Heart left ventricle (tissue), 16 donors: ENCODE measurements around the gene XYLT1. TPM values are rescaled to one million over a fixed set of nuclear protein-coding genes. Genes with fewer than 3 reads are reported as not detected.

Experiments
- ATAC-seq, 4 donors: fragments of 200-7000 bp; cut with Tn5 transposase; one replicate each; pipeline ENCODE4 v1.9.1; 2020 to 2022; ENCODE audit warnings: moderate library complexity in 4 of 4, mild to moderate bottlenecking in 3 of 4, moderate number of reproducible peaks in 1 of 4
- DNase-seq, 5 donors: peaks; one replicate each; pipeline ENCODE4 v3.0.0-alpha.2; 2020
- H3K27ac ChIP-seq, 12 donors: fragments of 200-600 bp; sonication (generic) in 4 of 12; one replicate each; pipeline versions ENCODE4 v1.5.0 to v1.8.0; 2016 to 2022; ENCODE audit warnings: mild to moderate bottlenecking in 2 of 12
- H3K27me3 ChIP-seq, 9 donors: fragments of 200-600 bp; sonication (generic) in 2 of 9; one replicate each; pipeline versions ENCODE4 v1.5.1 to v1.8.0; 2016 to 2022; ENCODE audit warnings: mild to moderate bottlenecking in 3 of 9
- H3K36me3 ChIP-seq, 9 donors: fragments of 200-600 bp; sonication (generic) in 2 of 9; one replicate each; pipeline versions ENCODE4 v1.5.0 to v1.8.0; 2018 to 2022; ENCODE audit warnings: mild to moderate bottlenecking in 2 of 9
- H3K4me1 ChIP-seq, 12 donors: fragments of 200-600 bp; sonication (generic) in 4 of 12; one replicate each; pipeline versions ENCODE4 v1.5.0 to v1.8.0; 2016 to 2022; ENCODE audit warnings: mild to moderate bottlenecking in 3 of 12
- H3K4me3 ChIP-seq, 12 donors: fragments of 200-600 bp; sonication (generic) in 4 of 12; one replicate each; pipeline versions ENCODE4 v1.5.0 to v1.8.0; 2017 to 2022; ENCODE audit warnings: mild to moderate bottlenecking in 9 of 12, moderate library complexity in 4 of 12
- H3K9me3 ChIP-seq, 12 donors: fragments of 200-600 bp; sonication (generic) in 4 of 12; one replicate each; pipeline versions ENCODE4 v1.5.0 to v1.8.0; 2016 to 2022; ENCODE audit warnings: mild to moderate bottlenecking in 1 of 12
- POLR2A ChIP-seq, 2 donors: fragments of 450-650 bp; IDR thresholded peaks; one replicate each; pipeline ENCODE4 v1.6.1; 2017; ENCODE audit warnings: antibody characterized with exemption in 2 of 2, mild to moderate bottlenecking in 2 of 2, moderate library complexity in 2 of 2
- WGBS, 4 donors: extraction: QIAGEN DNeasy Blood & Tissue Kit in 2 of 4; methylation state at CpG; one replicate each; pipeline versions ENCODE4 v1.1.5 to v1.1.7; 2013 to 2018; 5-methylcytosine and 5-hydroxymethylcytosine counted together
- intact Hi-C, 10 donors: fragments of 100-400 bp; cut with DNase I; formaldehyde crosslinking; loops; one replicate each; pipeline versions ENCODE4 v1.11.1 to v1.14.2; 2022
- polyA plus RNA-seq, 2 donors: library from polyadenylated mRNA; stranded (reverse); fragments of 200-250 nt; gene quantifications; one replicate each; pipeline ENCODE4 v1.2.3, GENCODE V29; 2013
- total RNA-seq, 9 donors: library from RNA; depleted of rRNA in 2 of 9; stranded (reverse); fragments of >200 nt in 2 of 9; fragmentation: NEBNext Ultra II Directional in 3 of 9; extraction: Animal tissue kit (Norgen Biotek cat#: 25700) in 3 of 9; gene quantifications; one replicate each; pipeline versions ENCODE4 v1.1.0 to v1.2.4, GENCODE V29; 2016 to 2023
- TF ChIP-seq, protein P1 (sequence below), 12 donors: fragments of 200-600 bp; sonication (generic) in 4 of 12; IDR thresholded peaks; one replicate each; pipeline versions ENCODE4 v1.5.0 to v1.8.0; 2018 to 2022; ENCODE audit warnings: antibody characterized with exemption in 12 of 12, mild to moderate bottlenecking in 5 of 12
- donor health status: ischemic (EF 13 %, LVEDD 7.1; RV severe dilation, severe dysfunction).
- donor health status: healthy with polysubstance abuse.
- donor health status: DM: no; HTN: yes; CAD: no.
- donor health status: DM: no; HTN: no; CAD: no.
- donor health status: ischemic (EF 25% LVEDD 6.9; RV normal size, moderate dysfunction).
- donor health status: ischemic (EF 25% LVEDD 5.7; RV mildly dilated, moderate dysfunction).
- donor health status: healthy.
- donor health status: DM: yes; HTN: yes; CAD: no.
- donor health status: ischemic (EF 35%, LVEDD 5.7; RV mildly dilated, moderate dysfunction).
- donor health status: nonischemic (EF 11% LVEDD 7.7; RV severe dilation, severe dysfunction).
- donor health status: DM: yes; HTN: yes; CAD: no.
- donor health status: PGD.
- donor health status: ischemic (EF 29% LVEDD 5.4; RV normal size, mild dysfunction).
- donor health status: nonischemic (EF 23%, LVEDD 6.1; RV moderate dilation, normal function).

The XYLT1 gene
- total and polyA plus RNA-seq, 11 donors: 0.46 to 12.3 (median 2.4) TPM

DNA sequence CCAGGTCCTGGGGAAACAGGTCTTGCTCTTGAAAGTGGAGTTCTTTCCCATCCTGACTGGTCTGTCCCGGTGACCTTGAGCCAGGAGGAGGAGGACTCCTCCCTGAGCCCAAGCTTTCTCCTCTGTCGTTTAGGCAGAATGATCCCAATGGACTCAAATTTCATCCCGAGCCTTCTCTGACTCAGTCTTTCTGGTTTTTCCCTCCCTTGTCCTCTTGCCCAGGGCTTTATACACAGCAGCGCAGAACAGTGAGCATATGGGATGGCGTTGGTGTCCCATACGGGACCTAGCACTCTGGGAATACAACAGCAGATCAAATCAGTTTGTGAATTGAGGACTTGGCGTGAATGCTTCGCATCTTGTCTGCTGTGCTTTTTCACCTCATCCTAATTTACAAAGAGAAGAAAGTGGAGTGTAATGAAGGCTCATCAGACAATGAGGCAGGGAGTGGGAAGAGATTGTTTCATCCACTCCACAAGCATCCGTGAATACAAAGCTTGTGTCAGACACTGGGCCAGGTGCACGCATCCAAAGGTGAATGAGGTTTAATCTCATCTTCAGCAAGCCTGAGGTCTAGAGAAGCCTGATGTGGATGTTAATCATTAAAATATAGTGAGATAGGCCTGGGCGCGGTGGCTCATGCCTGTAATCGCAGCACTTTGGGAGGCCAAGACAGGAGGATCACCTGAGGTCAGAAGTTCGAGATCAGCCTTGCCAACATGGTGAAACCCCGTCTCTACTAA lies 1.1 kb upstream of the XYLT1 start:
- 82 to 84% (median 83%) methylated on average over 15 of the region's 15 CpGs for WGBS, 4 donors
- Histone ChIP-seq H3K27me3 (peaks cover 0 to 41% (median 13%) of the 10 kb centered on the region in 9 donors), H3K27ac (peak overlapping the region in 5 of 12 donors; percentile 42 to 90 (median 62)), H3K4me1 (peaks cover 0 to 46% (median 15%) of the 10 kb centered on the region in 12 donors), H3K4me3 (no peak overlapping the region), H3K36me3 (no peaks in the 10 kb centered on the region), H3K9me3 (no peaks in the 10 kb centered on the region)
- no peak for DNase-seq
- ATAC-seq: peak in 2 of 4 donors; percentile 24 to 25
- TF ChIP-seq, protein P1, sequence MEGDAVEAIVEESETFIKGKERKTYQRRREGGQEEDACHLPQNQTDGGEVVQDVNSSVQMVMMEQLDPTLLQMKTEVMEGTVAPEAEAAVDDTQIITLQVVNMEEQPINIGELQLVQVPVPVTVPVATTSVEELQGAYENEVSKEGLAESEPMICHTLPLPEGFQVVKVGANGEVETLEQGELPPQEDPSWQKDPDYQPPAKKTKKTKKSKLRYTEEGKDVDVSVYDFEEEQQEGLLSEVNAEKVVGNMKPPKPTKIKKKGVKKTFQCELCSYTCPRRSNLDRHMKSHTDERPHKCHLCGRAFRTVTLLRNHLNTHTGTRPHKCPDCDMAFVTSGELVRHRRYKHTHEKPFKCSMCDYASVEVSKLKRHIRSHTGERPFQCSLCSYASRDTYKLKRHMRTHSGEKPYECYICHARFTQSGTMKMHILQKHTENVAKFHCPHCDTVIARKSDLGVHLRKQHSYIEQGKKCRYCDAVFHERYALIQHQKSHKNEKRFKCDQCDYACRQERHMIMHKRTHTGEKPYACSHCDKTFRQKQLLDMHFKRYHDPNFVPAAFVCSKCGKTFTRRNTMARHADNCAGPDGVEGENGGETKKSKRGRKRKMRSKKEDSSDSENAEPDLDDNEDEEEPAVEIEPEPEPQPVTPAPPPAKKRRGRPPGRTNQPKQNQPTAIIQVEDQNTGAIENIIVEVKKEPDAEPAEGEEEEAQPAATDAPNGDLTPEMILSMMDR (IDR thresholded peaks at IDR 0.05): no peak
- TF ChIP-seq POLR2A (IDR thresholded peaks at IDR 0.05): no peak
- intact Hi-C loops: loop anchor here in 4 of 10 donors (10.0 kb wide), 3 partner anchors 103 to 607 kb away; no protein-coding TSS in a partner anchor

DNA sequence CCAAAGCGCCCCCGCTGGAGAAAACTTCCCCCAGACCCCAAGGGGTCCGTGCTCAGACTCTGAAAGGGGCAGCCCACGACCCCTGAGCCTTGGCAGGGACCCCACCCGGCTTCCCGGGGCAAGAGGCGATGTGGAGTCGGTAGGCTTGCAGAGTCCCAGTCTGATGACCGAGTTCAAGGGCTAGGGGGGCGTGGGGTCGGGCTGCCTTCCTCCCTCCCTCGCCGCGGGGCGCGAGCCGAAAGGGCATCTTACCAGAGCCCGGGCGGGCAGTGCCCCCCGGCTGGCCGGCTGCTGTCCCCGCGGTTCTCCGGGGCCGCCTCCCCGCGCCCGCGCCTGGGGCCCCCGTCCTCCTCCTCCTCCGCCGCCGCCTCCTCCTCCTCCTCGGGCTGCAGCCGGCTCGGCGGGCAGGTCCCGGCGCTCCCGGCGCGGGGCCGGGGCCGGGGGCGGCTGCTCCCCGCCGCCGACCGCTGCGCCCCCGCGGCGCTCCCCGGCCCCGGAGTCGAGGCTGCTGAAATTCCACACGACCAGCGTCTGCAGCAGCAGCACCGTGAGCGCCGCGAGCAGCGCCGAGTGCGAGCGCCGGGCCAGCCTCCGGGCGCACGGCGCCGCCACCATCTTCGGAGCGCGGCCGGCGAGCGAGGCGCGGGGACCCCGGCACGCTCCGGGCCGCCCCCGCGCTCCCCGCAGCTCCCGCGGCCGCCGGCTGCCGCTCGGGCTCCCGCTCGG lies 415 bp downstream of the XYLT1 start:
- no peaks in the 10 kb centered on the region for H3K36me3 ChIP-seq
- ATAC-seq (no peak), DNase-seq (peak in 2 of 5 donors; percentile 19 to 66)
- peaks cover 0 to 38% (median 19%) of the 10 kb centered on the region in 9 donors for H3K27me3 ChIP-seq
- no peak for TF ChIP-seq POLR2A (IDR thresholded peaks at IDR 0.05)
- TF ChIP-seq, protein P1 (IDR thresholded peaks at IDR 0.05): no peak
- whole genome bisulfite sequencing, 4 donors: 0 to 1% (median 0%) methylated on average over 25 to 95 of the region's 95 CpGs; no CpG with 5 or more reads in 1 of the 4 donors
- H3K4me1 ChIP-seq: peaks cover 0 to 46% (median 15%) of the 10 kb centered on the region in 12 donors
- intact Hi-C loops: loop anchor here in 4 of 10 donors (10.0 kb wide), 3 partner anchors 104 to 606 kb away; no protein-coding TSS in a partner anchor
- H3K4me3 ChIP-seq: peak overlapping the region; percentile 48 to 72 (median 60)
- H3K9me3 ChIP-seq: no peaks in the 10 kb centered on the region
- H3K27ac ChIP-seq: peak overlapping the region in 2 of 12 donors; percentile 53 to 90

DNA sequence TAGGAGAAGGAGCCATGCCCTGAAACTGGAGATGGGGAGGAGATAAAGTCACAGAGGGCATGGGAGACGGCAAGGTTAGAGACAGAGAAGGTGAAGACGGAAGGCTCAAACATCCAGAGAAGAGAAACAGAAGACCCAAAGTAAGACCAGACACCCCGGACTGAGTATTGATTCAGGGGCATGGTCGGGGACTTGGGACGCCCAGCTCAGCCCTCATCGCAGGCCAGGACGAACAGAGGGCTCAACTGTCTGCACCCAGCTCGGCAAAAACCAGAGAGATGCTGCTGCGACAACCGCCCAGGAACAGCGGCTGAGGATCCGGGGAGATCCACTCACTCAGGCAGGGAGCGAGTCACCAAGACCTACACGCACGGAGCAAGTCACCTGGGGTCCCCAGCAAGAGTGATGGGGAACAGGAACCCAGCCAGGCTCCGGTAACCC lies 999 bp downstream of the XYLT1 start:
- DNase-seq (no peak), ATAC-seq (peak in 1 of 4 donors; percentile 32)
- peaks cover 0 to 45% (median 15%) of the 10 kb centered on the region in 12 donors for H3K4me1 ChIP-seq
- TF ChIP-seq, protein P1 (IDR thresholded peaks at IDR 0.05): no peak
- no peak for TF ChIP-seq POLR2A (IDR thresholded peaks at IDR 0.05)
- WGBS, 4 donors: 3 to 15% (median 5%) methylated on average over 9 to 16 of the region's 16 CpGs
- peaks cover 0 to 35% (median 19%) of the 10 kb centered on the region in 9 donors for H3K27me3 ChIP-seq
- H3K27ac ChIP-seq: peak overlapping the region in 1 of 12 donors; percentile 90
- H3K36me3 ChIP-seq: no peaks in the 10 kb centered on the region
- H3K9me3 ChIP-seq: no peaks in the 10 kb centered on the region
- H3K4me3 ChIP-seq: peak overlapping the region; percentile 48 to 72 (median 60)
- intact Hi-C loops: loop anchor here (2.0 to 10.0 kb wide), 11 partner anchors 55 to 609 kb away; no protein-coding TSS in a partner anchor
